K562 (cell line): ENCODE data around the gene AMBP. TPM values are rescaled to one million over a fixed set of nuclear protein-coding genes. Genes with fewer than 3 reads are reported as not detected.

Experiments
- ATAC-seq: fragments of 200-7000 bp; cut with Tn5 transposase; 3 replicates; pipeline ENCODE4 v1.9.1; 2020; ENCODE audit warnings: moderate library complexity
- BruUV-seq: library from RNA; stranded (reverse); fragments of 400-500 nt; replicated peaks from 2 replicates; lab custom pipeline; 2021; lab: Mats Ljungman, UMichigan
- CTCF ChIA-PET: fragments of 300-600 bp; formaldehyde crosslinking; extraction: SDS; loops from one replicate; lab custom pipeline; 2021; ENCODE audit warnings: low intra/inter-chr PET ratio; lab: Yijun Ruan, JAX
- POLR2A ChIA-PET: fragments of 300-600, 350-650 bp; sonication (Branson Sonifier 250); formaldehyde crosslinking; extraction: SDS; loops from one replicate; lab custom pipeline; 2021; ENCODE audit warnings: antibody characterized with exemption, inconsistent platforms; lab: Yijun Ruan, JAX
- DNase-seq, 4 experiments: peaks; one replicate each; pipeline versions ENCODE4 v3.0.0 to v3.0.0-alpha.2; 2011 to 2018; ENCODE audit warnings: low spot score in 3 of 4, mixed read lengths in 3 of 4; ENCODE audit errors: extremely low read depth in 1 of 4
- FAIRE-seq: peaks from 2 replicates; lab custom pipeline; 2011; peaks lifted over from hg19 to GRCh38; lab: Jason Lieb, UNC
- H2AFZ ChIP-seq: 2 replicates; pipeline ENCODE4 v1.6.0; 2011; ENCODE audit warnings: low read depth, low read length, control low read depth, inconsistent platforms
- H3K27ac ChIP-seq: fragments of 200-600 bp; 3 replicates; pipeline ENCODE4 v1.8.0; 2011; ENCODE audit warnings: low read depth, mild to moderate bottlenecking, control low read depth, inconsistent platforms, low read length, moderate library complexity, mixed read lengths; ENCODE audit errors: extremely low read depth
- H3K27me3 ChIP-seq, 2 experiments: fragments of 300-600 bp in 1 of 2; 2 replicates in 1 of 2; 3 replicates in 1 of 2; pipeline versions ENCODE4 v1.6.0 to v1.8.0; 2011; ENCODE audit warnings: inconsistent platforms in 2 of 2, low read length in 2 of 2, mild to moderate bottlenecking in 1 of 2, mixed read lengths in 1 of 2, moderate library complexity in 1 of 2; ENCODE audit not compliant: control insufficient read depth in 2 of 2, insufficient read depth in 2 of 2
- H3K36me3 ChIP-seq: fragments of 300-600 bp; 3 replicates; pipeline ENCODE4 v1.8.0; 2011; ENCODE audit warnings: mild to moderate bottlenecking, low read length, inconsistent platforms; ENCODE audit not compliant: control insufficient read depth, insufficient read depth
- H3K4me1 ChIP-seq, 2 experiments: fragments of 200-600 bp in 1 of 2; replicated peaks in 1 of 2; 2 replicates in 1 of 2; 3 replicates in 1 of 2; pipeline versions ENCODE4 v1.5.1 to v1.8.0; 2011; ENCODE audit warnings: inconsistent platforms in 2 of 2, low read length in 2 of 2, mild to moderate bottlenecking in 1 of 2, mixed read lengths in 1 of 2, moderate library complexity in 1 of 2; ENCODE audit not compliant: control insufficient read depth in 2 of 2, insufficient read depth in 2 of 2
- H3K4me2 ChIP-seq: 2 replicates; pipeline ENCODE4 v1.6.1; 2011; ENCODE audit warnings: low read length, control low read depth, inconsistent platforms, mixed read lengths; ENCODE audit not compliant: insufficient read depth
- H3K4me3 ChIP-seq: fragments of 200-600 bp; sonication (generic), shearing (Covaris generic); 2 replicates; pipeline ENCODE4 v1.5.1; 2016; ENCODE audit warnings: control low read depth, inconsistent platforms
- H3K79me2 ChIP-seq: fragments of 200-600 bp; 3 replicates; pipeline ENCODE4 v1.8.0; 2011; ENCODE audit warnings: low read length, inconsistent platforms; ENCODE audit not compliant: control insufficient read depth, insufficient read depth
- H3K9ac ChIP-seq, 2 experiments: 2 replicates each; pipeline versions ENCODE4 v1.6.0 to v1.6.1; 2011; ENCODE audit warnings: low read depth in 2 of 2, low read length in 2 of 2, control low read depth in 1 of 2, inconsistent platforms in 1 of 2, mild to moderate bottlenecking in 1 of 2, mixed read lengths in 1 of 2; ENCODE audit not compliant: insufficient read depth in 1 of 2
- H3K9me1 ChIP-seq: one replicate; pipeline ENCODE4 v1.6.0; 2011; ENCODE audit warnings: inconsistent platforms, mild to moderate bottlenecking, low read length, moderate library complexity; ENCODE audit not compliant: control insufficient read depth, insufficient read depth
- H3K9me3 ChIP-seq: replicated peaks from 2 replicates; pipeline ENCODE4 v1.5.1; 2011; ENCODE audit warnings: low read depth, low read length, inconsistent platforms; ENCODE audit not compliant: control insufficient read depth, insufficient read depth
- H4K20me1 ChIP-seq: replicated peaks from 2 replicates; pipeline ENCODE4 v1.6.1; 2011; ENCODE audit warnings: low read length, inconsistent platforms, mixed read lengths; ENCODE audit not compliant: control insufficient read depth, insufficient read depth
- ARHGAP35 ChIP-seq: fragments of 450-650 bp; IDR thresholded peaks from 2 replicates; pipeline ENCODE4 v1.6.1; 2018; ENCODE audit not compliant: partially characterized antibody
- CTCF ChIP-seq, 3 experiments: IDR thresholded peaks in 2 of 3; conservative IDR thresholded peaks in 1 of 3; 2 replicates each; pipeline ENCODE4 v1.5.1; 2011 to 2012; ENCODE audit warnings: low read length in 3 of 3, mild to moderate bottlenecking in 3 of 3, control low read depth in 2 of 3, improper control_type of control experiment in 1 of 3, inconsistent platforms in 1 of 3, low read depth in 1 of 3, mixed read lengths in 1 of 3, moderate library complexity in 1 of 3; ENCODE audit not compliant: insufficient read depth in 2 of 3
- ELF4 ChIP-seq: fragments of 450-650 bp; formaldehyde crosslinking; IDR thresholded peaks from 2 replicates; pipeline ENCODE4 v1.4.0; 2022; ENCODE audit warnings: missing genetic modification characterization
- ZNF324 ChIP-seq: fragments of 250-450 bp; sonication (Bioruptor Pico); IDR thresholded peaks from 2 replicates; pipeline ENCODE4 v1.4.0; 2020; ENCODE audit warnings: mild to moderate bottlenecking
- WGBS: fragments of 100-300 bp; shearing (Covaris generic); methylation state at CpG from one replicate; pipeline ENCODE4 v1.1.6; 2016; ENCODE audit warnings: low coverage, mixed read lengths; ENCODE audit not compliant: insufficient coverage; ENCODE audit errors: missing lambda C conversion rate; 5-methylcytosine and 5-hydroxymethylcytosine counted together
- in situ Hi-C: fragments of 300-500 bp; cut with MboI; formaldehyde crosslinking; loops from 4 replicates; pipeline ENCODE4 v1.15.0; 2018; ENCODE audit warnings: inconsistent platforms, mixed read lengths
- intact Hi-C: fragments of 100-400 bp; cut with micrococcal nuclease; formaldehyde crosslinking; loops from 2 replicates; pipeline ENCODE4 v1.14.2; 2022
- polyA plus RNA-seq, 8 experiments: library from polyadenylated mRNA; depleted of rRNA in 4 of 8; stranded (reverse) in 5 of 8; unstranded in 3 of 8; fragments of >200 nt; fragmentation: Nextera tagmentation in 2 of 8; fragmentation: Illumina TruSeq in 1 of 8; extraction: Ambion mirVana in 2 of 8; extraction: Trizol in 1 of 8; gene quantifications; 2 replicates each; pipeline versions ENCODE4 v1.2.1 to v1.2.3, GENCODE V29; 2011 to 2014; ENCODE audit warnings: inconsistent platforms in 1 of 8, missing spikeins in 1 of 8
- total RNA-seq, 7 experiments: library from RNA; depleted of rRNA in 6 of 7; stranded (reverse); fragments of >200 nt in 6 of 7; fragmentation: Illumina TruSeq in 2 of 7; extraction: Trizol in 2 of 7; gene quantifications; 2 replicates each; pipeline versions ENCODE4 v1.2.1 to v1.2.3, GENCODE V29; 2011 to 2021; ENCODE audit warnings: low replicate concordance in 1 of 7

Gene AMBP
- total and polyA plus RNA-seq, 9 of the 15 experiments (the other 6 are each of a cell fraction or from before 2014, with no cell fraction given), result 1.3 TPM; not detected in 8

- TF ChIP-seq ARHGAP35, result no peak
- TF ChIP-seq, all 486 proteins: peak for 0
These were observed 800 bp downstream of the AMBP start (continued) for GRCh38 chr9:114077162-114077837.

- H3K27me3 ChIP-seq, result peaks cover 4 to 25% of the 10 kb centered on the region in 2 experiments; a peak in 3 of 5 replicates
- no peaks in the 10 kb centered on the region for H3K9me1 ChIP-seq
- no peaks in the 10 kb centered on the region for H3K36me3 ChIP-seq
- FAIRE-seq (no peak), DNase-seq (no peak), ATAC-seq (peak; percentile 66; the same call in 2 of the 3 replicates)
- H3K4me2 ChIP-seq, result no peak overlapping the region
- peaks cover 5 to 6% of the 10 kb centered on the region in 2 experiments; a peak in 4 of 5 replicates for H3K4me1 ChIP-seq
- in situ Hi-C loops (no loop called here), intact Hi-C loops (loop anchor here (5.0 kb wide), 1 partner anchor 339 kb away; no protein-coding TSS in a partner anchor)
- CTCF ChIA-PET, result no interaction called here
- WGBS, result 2% methylated on average over 13 of the region's 14 CpGs
- no peaks in the 10 kb centered on the region for H3K79me2 ChIP-seq
- H2AFZ ChIP-seq, result no peak overlapping the region
- H3K4me3 ChIP-seq, result no peak overlapping the region
- no TSS peak for BruUV-seq
- TF ChIP-seq CTCF (IDR thresholded peaks at IDR 0.05 in 2 of 3, conservative IDR thresholded peaks at IDR 0.05 in 1 of 3; ENCODE audit: insufficient read depth in 2 of 3, low read depth in 1 of 3, low read length in 3 of 3), result peak in 2 of 3 experiments; percentile 10 to 19; a peak in 1 of 6 replicates
- TF ChIP-seq ZNF324 (CRISPR knock-in tag), result no peak
- no peak for TF ChIP-seq ELF4 (CRISPR knock-in tag)
- TF ChIP-seq, all 486 proteins: peak for 1
- Histone ChIP-seq H3K9ac (no peak overlapping the region), H4K20me1 (no peaks in the 10 kb centered on the region), H3K27ac (no peak overlapping the region), H3K9me3 (no peaks in the 10 kb centered on the region)
- POLR2A ChIA-PET, result interaction anchor here (1.6 kb wide), 1 partner anchor 12 kb away, joined by 4 read pairs; no protein-coding TSS in a partner anchor
These were observed 1.6 kb downstream of the AMBP start for GRCh38 chr9:114076237-114077161.
